Endothelial cell of umbilical vein (primary cell): Measurements from ENCODE around the gene SH3GL3. TPM values are rescaled to one million over a fixed set of nuclear protein-coding genes. Genes with fewer than 3 reads are reported as not detected.

Source experiments
- BruUV-seq: library from RNA; stranded (reverse); fragments of 400-500 nt; replicated peaks from 2 replicates; lab custom pipeline; 2021; lab: Mats Ljungman, UMichigan
- CTCF ChIA-PET: fragments of 300-600, 350-600 bp; sonication (Branson Sonifier 250); formaldehyde crosslinking; loops from one replicate; lab custom pipeline; 2021; ENCODE audit warnings: antibody characterized with exemption, inconsistent platforms; lab: Charles Lee
- POLR2A ChIA-PET: fragments of 300-600, 350-600 bp; sonication (Branson Sonifier 250); formaldehyde crosslinking; loops from one replicate; lab custom pipeline; 2021; ENCODE audit warnings: antibody characterized with exemption, inconsistent platforms; lab: Charles Lee
- DNase-seq: peaks from one replicate; pipeline ENCODE4 v3.0.0-alpha.2; 2011; ENCODE audit warnings: low read depth, low spot score
- FAIRE-seq: peaks from 2 replicates; lab custom pipeline; 2011; peaks lifted over from hg19 to GRCh38; lab: Jason Lieb, UNC
- H2AFZ ChIP-seq: 2 replicates; pipeline ENCODE4 v1.6.0; 2012; ENCODE audit warnings: low read depth, low read length, control low read depth, inconsistent platforms
- H3K27ac ChIP-seq: 2 replicates; pipeline ENCODE4 v1.5.1; 2011; ENCODE audit warnings: low read depth, mild to moderate bottlenecking, control low read depth, low read length, moderate library complexity; ENCODE audit not compliant: insufficient read depth
- H3K27me3 ChIP-seq, 2 experiments: 2 replicates each; pipeline versions ENCODE4 v1.6.0 to v1.6.1; 2011; ENCODE audit warnings: low read length in 2 of 2, mixed read lengths in 1 of 2; ENCODE audit not compliant: control insufficient read depth in 2 of 2, insufficient read depth in 2 of 2
- H3K36me3 ChIP-seq, 2 experiments: 2 replicates in 1 of 2; 3 replicates in 1 of 2; pipeline ENCODE4 v1.5.1; 2011; ENCODE audit warnings: low read length in 2 of 2, mild to moderate bottlenecking in 1 of 2, moderate library complexity in 1 of 2; ENCODE audit not compliant: control insufficient read depth in 2 of 2, insufficient read depth in 2 of 2; ENCODE audit errors: extremely low read depth in 1 of 2
- H3K4me1 ChIP-seq: 3 replicates; pipeline ENCODE4 v1.5.1; 2011; ENCODE audit warnings: mild to moderate bottlenecking, low read length; ENCODE audit not compliant: control insufficient read depth, insufficient read depth; ENCODE audit errors: extremely low read depth
- H3K4me2 ChIP-seq: 2 replicates; pipeline ENCODE4 v1.6.1; 2011; ENCODE audit warnings: low read length, control low read depth, mixed read lengths; ENCODE audit not compliant: insufficient read depth
- H3K4me3 ChIP-seq, 3 experiments: fragments of 200-600 bp in 1 of 3; sonication (generic), shearing (Covaris generic) in 1 of 3; replicated peaks in 1 of 3; 2 replicates each; pipeline ENCODE4 v1.5.1; 2011 to 2016; ENCODE audit warnings: control low read depth in 3 of 3, low read length in 3 of 3, mild to moderate bottlenecking in 2 of 3, inconsistent platforms in 1 of 3, low read depth in 1 of 3, moderate library complexity in 1 of 3; ENCODE audit not compliant: insufficient read depth in 1 of 3
- H3K79me2 ChIP-seq: 2 replicates; pipeline ENCODE4 v1.6.0; 2012; ENCODE audit warnings: low read length, inconsistent platforms; ENCODE audit not compliant: control insufficient read depth, insufficient read depth
- H3K9ac ChIP-seq: replicated peaks from 2 replicates; pipeline ENCODE3; 2011; ENCODE audit warnings: low read length, control low read depth; ENCODE audit not compliant: insufficient read depth; ENCODE audit errors: extremely low read depth
- H3K9me1 ChIP-seq: replicated peaks from 3 replicates; pipeline ENCODE4 v1.6.0; 2011; ENCODE audit warnings: mild to moderate bottlenecking, low read length; ENCODE audit not compliant: control insufficient read depth, insufficient read depth; ENCODE audit errors: extremely low read depth
- H3K9me3 ChIP-seq: replicated peaks from 2 replicates; pipeline ENCODE4 v1.5.1; 2012; ENCODE audit warnings: low read length, inconsistent platforms; ENCODE audit not compliant: control insufficient read depth, insufficient read depth
- H4K20me1 ChIP-seq: replicated peaks from 2 replicates; pipeline ENCODE3; 2011; ENCODE audit warnings: mild to moderate bottlenecking, low read length; ENCODE audit not compliant: control insufficient read depth, insufficient read depth; ENCODE audit errors: extremely low read depth
- EZH2 ChIP-seq: IDR thresholded peaks from 2 replicates; pipeline ENCODE4 v1.6.1; 2012; ENCODE audit warnings: borderline replicate concordance, low read depth, mild to moderate bottlenecking, moderate library complexity, low read length, inconsistent platforms; ENCODE audit not compliant: severe bottlenecking
- MYC ChIP-seq: IDR thresholded peaks from one replicate; pipeline ENCODE4 v1.6.1; 2011; ENCODE audit warnings: mild to moderate bottlenecking, low read depth, low read length
- POLR2A ChIP-seq: IDR thresholded peaks from 2 replicates; pipeline ENCODE4 v1.6.1; 2012; ENCODE audit warnings: low read depth, mild to moderate bottlenecking, control low read depth, low read length
- dilution Hi-C: fragments of 300-500 bp; cut with MboI; formaldehyde crosslinking; loops from one replicate; pipeline ENCODE4 v1.15.0; 2019; ENCODE audit warnings: low sequenced_read_pairs; ENCODE audit not compliant: extremely low pct_ligation_motif_present
- intact Hi-C: fragments of 100-400 bp; cut with micrococcal nuclease; formaldehyde crosslinking; loops from one replicate; pipeline ENCODE4 v1.10.0; 2022
- polyA plus RNA-seq, 4 experiments: library from polyadenylated mRNA; depleted of rRNA in 3 of 4; stranded (reverse) in 3 of 4; unstranded in 1 of 4; fragments of >200 nt; gene quantifications; 2 replicates each; pipeline versions ENCODE4 v1.2.1 to v1.2.3, GENCODE V29; 2011 to 2012; ENCODE audit warnings: missing spikeins in 1 of 4
- total RNA-seq: library from RNA; stranded (reverse); gene quantifications from 2 replicates; pipeline ENCODE4 v1.2.3, GENCODE V29; 2021
- TF ChIP-seq, protein P1 (sequence below): IDR thresholded peaks from 2 replicates; pipeline ENCODE4 v1.6.1; 2011; ENCODE audit not compliant: insufficient read depth, insufficient read length

The SH3GL3 gene
- total and polyA plus RNA-seq, 2 donors (not counting 3 experiments of a cell fraction or from before 2014, with no cell fraction given): not detected

DNA sequence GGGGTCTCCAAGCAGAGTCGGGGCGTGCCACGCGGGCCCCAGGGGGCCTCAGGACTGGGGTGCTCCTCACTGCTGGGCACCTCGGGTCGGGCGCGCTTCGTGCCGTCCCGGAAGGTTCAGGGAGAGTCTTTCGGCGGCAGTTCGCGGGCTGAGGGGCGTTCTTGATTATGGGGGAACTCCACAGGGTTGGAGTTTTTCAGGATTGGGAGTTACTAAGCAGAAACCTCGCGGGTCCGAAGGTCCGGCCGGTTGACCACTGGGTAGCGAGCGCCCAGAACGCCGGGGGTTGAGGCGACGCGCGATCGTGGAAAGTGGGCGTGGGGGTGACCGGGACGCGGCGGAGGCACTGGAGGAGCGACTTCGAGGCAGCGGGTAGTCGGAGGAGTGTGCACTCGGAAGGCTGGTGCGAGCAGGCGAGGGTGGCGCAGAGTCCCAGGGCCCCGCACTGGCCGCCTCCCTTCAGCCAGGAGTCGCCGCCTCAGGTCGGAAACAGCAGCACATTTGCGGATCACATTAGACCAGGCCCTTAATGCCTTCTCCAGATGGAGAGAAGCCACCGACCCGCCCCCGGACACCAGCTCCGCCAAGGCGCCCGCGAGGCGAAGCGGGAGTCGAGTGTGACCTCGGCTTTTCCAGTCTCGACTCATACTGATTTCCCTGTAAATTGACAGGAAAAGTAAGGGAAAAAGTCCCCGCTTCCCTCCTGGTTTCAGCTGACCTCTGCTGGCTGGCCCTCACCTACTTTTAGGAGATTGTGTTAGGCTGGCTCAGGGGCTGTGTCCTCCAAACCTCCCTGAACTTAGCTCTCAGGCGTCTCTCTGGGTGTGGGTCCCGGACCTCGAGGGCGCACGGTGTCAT, 207.5 kb downstream of the SH3GL3 start:
- Histone ChIP-seq H3K4me1 (no peaks in the 10 kb centered on the region), H3K27ac (no peak overlapping the region), H3K79me2 (no peaks in the 10 kb centered on the region), H3K36me3 (no peaks in the 10 kb centered on the region), H4K20me1 (no peaks in the 10 kb centered on the region), H3K9me3 (no peaks in the 10 kb centered on the region), H2AFZ (no peak overlapping the region), H3K27me3 (peaks cover 19 to 20% of the 10 kb centered on the region in 2 experiments), H3K9ac (no peak overlapping the region), H3K9me1 (no peaks in the 10 kb centered on the region), H3K4me2 (no peak overlapping the region), H3K4me3 (no peak overlapping the region)
- POLR2A ChIA-PET: no interaction called here
- intact Hi-C loops: no loop called here
- TF ChIP-seq POLR2A: no peak
- peak; percentile 66 for TF ChIP-seq EZH2
- DNase-seq (no peak), FAIRE-seq (no peak)
- dilution Hi-C loops: no loop called here
- CTCF ChIA-PET: no interaction called here
- BruUV-seq: no TSS peak

DNA sequence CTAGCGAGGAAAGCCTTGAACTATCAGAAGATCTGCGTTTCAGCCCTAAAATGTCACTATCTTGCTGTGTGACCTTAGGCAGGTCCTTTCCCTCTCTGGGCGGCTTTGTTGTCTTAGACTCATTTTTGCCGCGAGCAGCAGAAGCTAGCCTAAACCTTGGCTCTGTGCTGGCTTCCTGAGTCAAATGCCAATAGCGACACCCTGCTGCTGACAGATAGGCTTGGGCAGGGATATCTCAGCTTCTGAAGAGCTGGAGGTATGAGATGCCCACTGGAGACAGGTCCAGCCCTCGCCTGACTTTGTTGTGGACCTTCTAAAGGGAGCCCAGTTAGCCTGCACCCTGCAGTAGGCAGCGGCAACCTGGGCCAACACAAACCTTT, 208.1 kb downstream of the SH3GL3 start:
- Histone ChIP-seq H2AFZ (no peak overlapping the region), H3K4me1 (no peaks in the 10 kb centered on the region), H3K9me3 (no peaks in the 10 kb centered on the region), H3K4me2 (no peak overlapping the region), H3K79me2 (no peaks in the 10 kb centered on the region), H4K20me1 (no peaks in the 10 kb centered on the region), H3K4me3 (no peak overlapping the region), H3K36me3 (no peaks in the 10 kb centered on the region), H3K27ac (no peak overlapping the region), H3K9ac (no peak overlapping the region), H3K27me3 (peaks cover 19 to 20% of the 10 kb centered on the region in 2 experiments), H3K9me1 (no peaks in the 10 kb centered on the region)
- intact Hi-C loops (no loop called here), dilution Hi-C loops (no loop called here)
- FAIRE-seq: no peak
- DNase-seq: no peak
- TF ChIP-seq, protein P1, sequence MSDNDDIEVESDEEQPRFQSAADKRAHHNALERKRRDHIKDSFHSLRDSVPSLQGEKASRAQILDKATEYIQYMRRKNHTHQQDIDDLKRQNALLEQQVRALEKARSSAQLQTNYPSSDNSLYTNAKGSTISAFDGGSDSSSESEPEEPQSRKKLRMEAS: no peak
- TF ChIP-seq POLR2A (no peak), MYC (no peak), EZH2 (no peak)
- CTCF ChIA-PET: no interaction called here
- POLR2A ChIA-PET: no interaction called here
- BruUV-seq: no TSS peak
